GM12892 (cell line): ENCODE measurements around the gene TSPAN14.

Experiments
- DNase-seq: peaks from one replicate; pipeline ENCODE4 v3.0.0; 2011; ENCODE audit not compliant: insufficient read length
- FAIRE-seq: peaks from 2 replicates; lab custom pipeline; 2011; peaks lifted over from hg19 to GRCh38; lab: Jason Lieb, UNC
- POLR2A ChIP-seq: IDR thresholded peaks from 2 replicates; pipeline ENCODE4 v1.6.1; 2011; ENCODE audit warnings: low read depth, low read length, control low read depth
- POLR2AphosphoS5 ChIP-seq: IDR thresholded peaks from 2 replicates; pipeline ENCODE4 v1.6.1; 2011; ENCODE audit warnings: low read depth, low read length, control low read depth
- TAF1 ChIP-seq: IDR thresholded peaks from 2 replicates; pipeline ENCODE4 v1.6.1; 2011; ENCODE audit warnings: low read depth, mild to moderate bottlenecking, control low read depth, low read length, borderline replicate concordance

The TSPAN14 gene

GRCh38 chr10:80433134-80433533, 21.0 kb upstream of the TSPAN14 start:
- no peak for FAIRE-seq
- TF ChIP-seq POLR2AphosphoS5 = no peak
- TF ChIP-seq TAF1 = no peak
- TF ChIP-seq POLR2A = no peak
- DNase-seq = no peak

- TF ChIP-seq POLR2AphosphoS5 (no peak), TAF1 (no peak), POLR2A (no peak)
- DNase-seq (no peak), FAIRE-seq (no peak)
Observed at GRCh38 chr10:80436446-80437098, 17.5 kb upstream of the TSPAN14 start.

GRCh38 chr10:80437227-80437626, 16.9 kb upstream of the TSPAN14 start:
- TF ChIP-seq POLR2AphosphoS5 = no peak
- no peak for TF ChIP-seq TAF1
- TF ChIP-seq POLR2A = no peak
- DNase-seq (no peak), FAIRE-seq (no peak)

GRCh38 chr10:80441831-80442230, 12.3 kb upstream of the TSPAN14 start:
- no peak for TF ChIP-seq TAF1
- TF ChIP-seq POLR2A = no peak
- no peak for TF ChIP-seq POLR2AphosphoS5
- DNase-seq = no peak
- FAIRE-seq = no peak

GRCh38 chr10:80442879-80443278, 11.2 kb upstream of the TSPAN14 start:
- DNase-seq = no peak
- TF ChIP-seq TAF1 (no peak), POLR2A (no peak), POLR2AphosphoS5 (no peak)
- no peak for FAIRE-seq

GRCh38 chr10:80443531-80443974, 10.6 kb upstream of the TSPAN14 start:
- no peak for TF ChIP-seq POLR2A
- no peak for TF ChIP-seq POLR2AphosphoS5
- FAIRE-seq (no peak), DNase-seq (no peak)

GRCh38 chr10:80444124-80444523, 10.0 kb upstream of the TSPAN14 start:
- no peak for TF ChIP-seq POLR2A
- TF ChIP-seq TAF1 = no peak
- no peak for TF ChIP-seq POLR2AphosphoS5
- FAIRE-seq (no peak), DNase-seq (no peak)

GRCh38 chr10:80444646-80445319, 9.3 kb upstream of the TSPAN14 start:
- DNase-seq (peak; percentile 41), FAIRE-seq (peak; percentile 42)
- TF ChIP-seq POLR2A (no peak), POLR2AphosphoS5 (no peak), TAF1 (no peak)

- no peak for TF ChIP-seq TAF1
- TF ChIP-seq POLR2AphosphoS5 = no peak
- TF ChIP-seq POLR2A = no peak
- FAIRE-seq (peak; percentile 33), DNase-seq (no peak)
Observed at GRCh38 chr10:80447436-80448190, 6.5 kb upstream of the TSPAN14 start.

- no peak for DNase-seq
- TF ChIP-seq TAF1 = no peak
- no peak for TF ChIP-seq POLR2AphosphoS5
- no peak for TF ChIP-seq POLR2A
- no peak for FAIRE-seq
Observed at GRCh38 chr10:80448209-80448942, 5.7 kb upstream of the TSPAN14 start.

GRCh38 chr10:80449520-80449919, 4.6 kb upstream of the TSPAN14 start:
- FAIRE-seq = no peak
- TF ChIP-seq POLR2AphosphoS5 = no peak
- TF ChIP-seq TAF1 = no peak
- TF ChIP-seq POLR2A = no peak
- DNase-seq = no peak
